K562 (cell line): ENCODE measurements around the gene MECR. TPM values are rescaled to one million over a fixed set of nuclear protein-coding genes. Genes with fewer than 3 reads are reported as not detected.

Experiments
- ARID2 ChIP-seq: fragments of 450-650 bp; IDR thresholded peaks from 2 replicates; pipeline ENCODE4 v1.6.1; 2017; ENCODE audit warnings: antibody characterized with exemption, mild to moderate bottlenecking
- FOXK2 ChIP-seq, 2 experiments: fragments of 450-650 bp; IDR thresholded peaks in 1 of 2; conservative IDR thresholded peaks in 1 of 2; 2 replicates each; pipeline ENCODE4 v1.6.1; 2016; ENCODE audit warnings: low read depth in 2 of 2, mild to moderate bottlenecking in 1 of 2
- IFI16 ChIP-seq: fragments of 250-450 bp; sonication (Bioruptor Pico); IDR thresholded peaks from 2 replicates; pipeline ENCODE4 v2.1.2; 2022; ENCODE audit warnings: mild to moderate bottlenecking, inconsistent platforms
- MTF1 ChIP-seq: fragments of 250-450 bp; sonication (Bioruptor Pico); IDR thresholded peaks from 2 replicates; pipeline ENCODE4 v1.9.0; 2021; ENCODE audit warnings: moderate library complexity, mild to moderate bottlenecking, inconsistent platforms, borderline replicate concordance
- NCOR1 ChIP-seq: fragments of 450-650 bp; IDR thresholded peaks from 2 replicates; pipeline ENCODE4 v1.6.1; 2016; ENCODE audit warnings: mild to moderate bottlenecking, moderate library complexity
- NR2C1 ChIP-seq, 2 experiments: fragments of 450-650 bp; IDR thresholded peaks; 2 replicates each; pipeline ENCODE4 v1.6.1; 2017; ENCODE audit warnings: mild to moderate bottlenecking in 2 of 2, antibody characterized with exemption in 1 of 2, inconsistent platforms in 1 of 2, missing compliant biosample characterization in 1 of 2, missing genetic modification characterization in 1 of 2
- POLR2H ChIP-seq: IDR thresholded peaks from 2 replicates; pipeline ENCODE4 v1.6.1; 2016; ENCODE audit warnings: missing genetic modification characterization, low read depth, mild to moderate bottlenecking, control low read depth, missing compliant biosample characterization, moderate library complexity
- SRSF7 ChIP-seq: fragments of 200-400 bp; formaldehyde crosslinking; optimal IDR thresholded peaks from 2 replicates; pipeline ENCODE3; 2017; ENCODE audit warnings: mild to moderate bottlenecking, low read depth, low read length
- TBP ChIP-seq: optimal IDR thresholded peaks from 2 replicates; pipeline ENCODE3; 2011; ENCODE audit warnings: low read depth, low read length, improper control_type of control experiment
- U2AF2 ChIP-seq: fragments of 200-400 bp; formaldehyde crosslinking; optimal IDR thresholded peaks from 2 replicates; pipeline ENCODE3; 2017; ENCODE audit warnings: low read depth, mild to moderate bottlenecking, low read length
- ZNF431 ChIP-seq: sonication (generic); formaldehyde crosslinking; IDR thresholded peaks from 2 replicates; pipeline ENCODE4 v1.8.0; 2022; ENCODE audit warnings: mild to moderate bottlenecking, missing genetic modification reagents
- polyA plus RNA-seq, 8 experiments: library from polyadenylated mRNA; depleted of rRNA in 4 of 8; stranded (reverse) in 5 of 8; unstranded in 3 of 8; fragments of >200 nt; fragmentation: Nextera tagmentation in 2 of 8; fragmentation: Illumina TruSeq in 1 of 8; extraction: Ambion mirVana in 2 of 8; extraction: Trizol in 1 of 8; gene quantifications; 2 replicates each; pipeline versions ENCODE4 v1.2.1 to v1.2.3, GENCODE V29; 2011 to 2014; ENCODE audit warnings: inconsistent platforms in 1 of 8, missing spikeins in 1 of 8
- total RNA-seq, 7 experiments: library from RNA; depleted of rRNA in 6 of 7; stranded (reverse); fragments of >200 nt in 6 of 7; fragmentation: Illumina TruSeq in 2 of 7; extraction: Trizol in 2 of 7; gene quantifications; 2 replicates each; pipeline versions ENCODE4 v1.2.1 to v1.2.3, GENCODE V29; 2011 to 2021; ENCODE audit warnings: low replicate concordance in 1 of 7
- TF ChIP-seq, protein P1 (sequence below): fragments of 450-650 bp; IDR thresholded peaks from 2 replicates; pipeline ENCODE4 v1.6.1; 2014; ENCODE audit warnings: low read depth, mild to moderate bottlenecking, moderate library complexity, borderline replicate concordance
- TF ChIP-seq, protein P2 (sequence below): sonication (generic); formaldehyde crosslinking; IDR thresholded peaks from 2 replicates; pipeline ENCODE4 v1.8.0; 2022; ENCODE audit warnings: mild to moderate bottlenecking, missing genetic modification reagents
- TF ChIP-seq, protein P3 (sequence below): fragments of 150-350 bp; conservative IDR thresholded peaks from 2 replicates; pipeline ENCODE4 v1.6.1; 2014; ENCODE audit warnings: low read length
- TF ChIP-seq, protein P4 (sequence below), 2 experiments: fragments of 450-650 bp; conservative IDR thresholded peaks; 2 replicates each; pipeline ENCODE4 v1.6.1; 2017; ENCODE audit warnings: mild to moderate bottlenecking in 2 of 2, moderate library complexity in 2 of 2
- TF ChIP-seq, protein P5 (sequence below): fragments of 450-650 bp; IDR thresholded peaks from 2 replicates; pipeline ENCODE4 v1.6.1; 2016; ENCODE audit warnings: low read depth, mild to moderate bottlenecking, moderate library complexity
- TF ChIP-seq, protein P6 (sequence below): fragments of 250-450 bp; sonication (Bioruptor Pico); IDR thresholded peaks from 2 replicates; pipeline ENCODE4 v1.4.0; 2020

The MECR gene
- total and polyA plus RNA-seq, 9 of the 15 experiments (the other 6 are each of a cell fraction or from before 2014, with no cell fraction given): 10.4 to 58.6 (median 42.9) TPM

DNA sequence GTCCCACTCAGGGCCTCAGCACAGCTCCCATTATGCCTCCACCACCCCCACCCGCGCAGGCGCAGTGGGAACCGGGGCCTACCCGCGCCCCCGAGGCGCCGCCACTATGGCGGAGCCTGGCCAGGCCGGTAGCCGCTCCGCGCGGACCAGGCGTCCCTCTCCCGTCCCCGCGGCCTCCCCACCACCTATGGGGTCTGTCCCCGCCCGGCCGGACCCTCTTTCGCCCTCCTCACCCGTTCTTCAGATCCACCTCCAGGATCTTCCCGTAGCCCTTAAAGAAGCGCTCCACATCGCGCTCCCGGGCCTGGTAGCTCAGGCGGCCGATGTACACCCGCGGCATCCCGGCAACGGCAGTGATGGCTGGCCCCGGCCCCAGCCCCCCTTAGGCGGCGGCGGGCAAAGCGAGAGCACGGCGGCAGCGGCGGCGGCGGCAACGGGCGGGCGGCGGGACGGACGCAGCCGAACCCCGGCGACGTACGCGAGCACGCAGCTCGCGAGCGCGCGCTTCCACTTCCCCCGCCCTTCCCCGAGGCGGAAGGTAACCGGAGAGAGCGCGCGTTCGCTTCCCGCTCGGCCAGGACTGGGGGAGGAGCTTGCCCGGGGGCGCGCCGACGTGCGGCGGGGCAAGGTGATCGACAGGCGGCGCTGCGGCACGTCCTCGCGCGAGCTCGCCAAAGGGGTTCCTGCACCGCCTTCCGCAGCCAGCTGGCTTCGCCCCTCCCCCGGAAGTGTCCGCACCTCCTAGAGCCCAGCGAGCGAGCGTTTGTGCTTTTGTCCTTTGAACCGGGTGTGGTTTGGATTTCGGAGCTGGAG lies 49.1 kb downstream of the MECR start, which contains the start of gene SRSF4 (continued):
- TF ChIP-seq, protein P1, sequence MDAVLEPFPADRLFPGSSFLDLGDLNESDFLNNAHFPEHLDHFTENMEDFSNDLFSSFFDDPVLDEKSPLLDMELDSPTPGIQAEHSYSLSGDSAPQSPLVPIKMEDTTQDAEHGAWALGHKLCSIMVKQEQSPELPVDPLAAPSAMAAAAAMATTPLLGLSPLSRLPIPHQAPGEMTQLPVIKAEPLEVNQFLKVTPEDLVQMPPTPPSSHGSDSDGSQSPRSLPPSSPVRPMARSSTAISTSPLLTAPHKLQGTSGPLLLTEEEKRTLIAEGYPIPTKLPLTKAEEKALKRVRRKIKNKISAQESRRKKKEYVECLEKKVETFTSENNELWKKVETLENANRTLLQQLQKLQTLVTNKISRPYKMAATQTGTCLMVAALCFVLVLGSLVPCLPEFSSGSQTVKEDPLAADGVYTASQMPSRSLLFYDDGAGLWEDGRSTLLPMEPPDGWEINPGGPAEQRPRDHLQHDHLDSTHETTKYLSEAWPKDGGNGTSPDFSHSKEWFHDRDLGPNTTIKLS: peak; percentile 76; the same call in 1 of the 2 replicates
- TF ChIP-seq IFI16 (no peak), ZNF431 (CRISPR knock-in tag) (peak; percentile 10; the same call in 1 of the 2 replicates), NR2C1 (IDR thresholded peaks at IDR 0.05) (peak; percentile 98), NR2C1 (tag; IDR thresholded peaks at IDR 0.05) (peak; percentile 99), SRSF7 (no peak), MTF1 (CRISPR knock-in tag) (no peak), ARID2 (no peak), FOXK2 (conservative IDR thresholded peaks at IDR 0.05 in 1 of 2, IDR thresholded peaks at IDR 0.05 in 1 of 2; ENCODE audit: low read depth in 2 of 2) (no peak; a peak in 2 of 4 replicates), U2AF2 (no peak), TBP (peak; percentile 85), NCOR1 (peak; percentile 51; the same call in 1 of the 2 replicates), POLR2H (tag) (peak; percentile 86; the same call in 1 of the 2 replicates)
- TF ChIP-seq, protein P2, sequence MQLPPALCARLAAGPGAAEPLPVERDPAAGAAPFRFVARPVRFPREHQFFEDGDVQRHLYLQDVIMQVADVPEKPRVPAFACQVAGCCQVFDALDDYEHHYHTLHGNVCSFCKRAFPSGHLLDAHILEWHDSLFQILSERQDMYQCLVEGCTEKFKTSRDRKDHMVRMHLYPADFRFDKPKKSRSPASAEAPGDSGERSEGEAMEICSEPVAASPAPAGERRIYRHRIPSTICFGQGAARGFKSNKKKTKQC (CRISPR knock-in tag): peak; percentile 97
- TF ChIP-seq, protein P3, sequence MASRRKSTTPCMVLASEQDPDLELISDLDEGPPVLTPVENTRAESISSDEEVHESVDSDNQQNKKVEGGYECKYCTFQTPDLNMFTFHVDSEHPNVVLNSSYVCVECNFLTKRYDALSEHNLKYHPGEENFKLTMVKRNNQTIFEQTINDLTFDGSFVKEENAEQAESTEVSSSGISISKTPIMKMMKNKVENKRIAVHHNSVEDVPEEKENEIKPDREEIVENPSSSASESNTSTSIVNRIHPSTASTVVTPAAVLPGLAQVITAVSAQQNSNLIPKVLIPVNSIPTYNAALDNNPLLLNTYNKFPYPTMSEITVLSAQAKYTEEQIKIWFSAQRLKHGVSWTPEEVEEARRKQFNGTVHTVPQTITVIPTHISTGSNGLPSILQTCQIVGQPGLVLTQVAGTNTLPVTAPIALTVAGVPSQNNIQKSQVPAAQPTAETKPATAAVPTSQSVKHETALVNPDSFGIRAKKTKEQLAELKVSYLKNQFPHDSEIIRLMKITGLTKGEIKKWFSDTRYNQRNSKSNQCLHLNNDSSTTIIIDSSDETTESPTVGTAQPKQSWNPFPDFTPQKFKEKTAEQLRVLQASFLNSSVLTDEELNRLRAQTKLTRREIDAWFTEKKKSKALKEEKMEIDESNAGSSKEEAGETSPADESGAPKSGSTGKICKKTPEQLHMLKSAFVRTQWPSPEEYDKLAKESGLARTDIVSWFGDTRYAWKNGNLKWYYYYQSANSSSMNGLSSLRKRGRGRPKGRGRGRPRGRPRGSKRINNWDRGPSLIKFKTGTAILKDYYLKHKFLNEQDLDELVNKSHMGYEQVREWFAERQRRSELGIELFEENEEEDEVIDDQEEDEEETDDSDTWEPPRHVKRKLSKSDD: 0 out of 2 replicates have a peak, but pooled peaks have one; percentile 60
- TF ChIP-seq, protein P4, sequence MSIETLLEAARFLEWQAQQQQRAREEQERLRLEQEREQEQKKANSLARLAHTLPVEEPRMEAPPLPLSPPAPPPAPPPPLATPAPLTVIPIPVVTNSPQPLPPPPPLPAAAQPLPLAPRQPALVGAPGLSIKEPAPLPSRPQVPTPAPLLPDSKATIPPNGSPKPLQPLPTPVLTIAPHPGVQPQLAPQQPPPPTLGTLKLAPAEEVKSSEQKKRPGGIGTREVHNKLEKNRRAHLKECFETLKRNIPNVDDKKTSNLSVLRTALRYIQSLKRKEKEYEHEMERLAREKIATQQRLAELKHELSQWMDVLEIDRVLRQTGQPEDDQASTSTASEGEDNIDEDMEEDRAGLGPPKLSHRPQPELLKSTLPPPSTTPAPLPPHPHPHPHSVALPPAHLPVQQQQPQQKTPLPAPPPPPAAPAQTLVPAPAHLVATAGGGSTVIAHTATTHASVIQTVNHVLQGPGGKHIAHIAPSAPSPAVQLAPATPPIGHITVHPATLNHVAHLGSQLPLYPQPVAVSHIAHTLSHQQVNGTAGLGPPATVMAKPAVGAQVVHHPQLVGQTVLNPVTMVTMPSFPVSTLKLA (conservative IDR thresholded peaks at IDR 0.05): peak; percentile 82 to 92
- TF ChIP-seq, protein P5, sequence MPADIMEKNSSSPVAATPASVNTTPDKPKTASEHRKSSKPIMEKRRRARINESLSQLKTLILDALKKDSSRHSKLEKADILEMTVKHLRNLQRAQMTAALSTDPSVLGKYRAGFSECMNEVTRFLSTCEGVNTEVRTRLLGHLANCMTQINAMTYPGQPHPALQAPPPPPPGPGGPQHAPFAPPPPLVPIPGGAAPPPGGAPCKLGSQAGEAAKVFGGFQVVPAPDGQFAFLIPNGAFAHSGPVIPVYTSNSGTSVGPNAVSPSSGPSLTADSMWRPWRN: no peak
- TF ChIP-seq, protein P6, sequence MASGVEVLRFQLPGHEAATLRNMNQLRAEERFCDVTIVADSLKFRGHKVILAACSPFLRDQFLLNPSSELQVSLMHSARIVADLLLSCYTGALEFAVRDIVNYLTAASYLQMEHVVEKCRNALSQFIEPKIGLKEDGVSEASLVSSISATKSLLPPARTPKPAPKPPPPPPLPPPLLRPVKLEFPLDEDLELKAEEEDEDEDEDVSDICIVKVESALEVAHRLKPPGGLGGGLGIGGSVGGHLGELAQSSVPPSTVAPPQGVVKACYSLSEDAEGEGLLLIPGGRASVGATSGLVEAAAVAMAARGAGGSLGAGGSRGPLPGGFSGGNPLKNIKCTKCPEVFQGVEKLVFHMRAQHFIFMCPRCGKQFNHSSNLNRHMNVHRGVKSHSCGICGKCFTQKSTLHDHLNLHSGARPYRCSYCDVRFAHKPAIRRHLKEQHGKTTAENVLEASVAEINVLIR (CRISPR knock-in tag): peak; percentile 47
